ENCODE results near the gene CCDC93.

The CCDC93 gene

DNA sequence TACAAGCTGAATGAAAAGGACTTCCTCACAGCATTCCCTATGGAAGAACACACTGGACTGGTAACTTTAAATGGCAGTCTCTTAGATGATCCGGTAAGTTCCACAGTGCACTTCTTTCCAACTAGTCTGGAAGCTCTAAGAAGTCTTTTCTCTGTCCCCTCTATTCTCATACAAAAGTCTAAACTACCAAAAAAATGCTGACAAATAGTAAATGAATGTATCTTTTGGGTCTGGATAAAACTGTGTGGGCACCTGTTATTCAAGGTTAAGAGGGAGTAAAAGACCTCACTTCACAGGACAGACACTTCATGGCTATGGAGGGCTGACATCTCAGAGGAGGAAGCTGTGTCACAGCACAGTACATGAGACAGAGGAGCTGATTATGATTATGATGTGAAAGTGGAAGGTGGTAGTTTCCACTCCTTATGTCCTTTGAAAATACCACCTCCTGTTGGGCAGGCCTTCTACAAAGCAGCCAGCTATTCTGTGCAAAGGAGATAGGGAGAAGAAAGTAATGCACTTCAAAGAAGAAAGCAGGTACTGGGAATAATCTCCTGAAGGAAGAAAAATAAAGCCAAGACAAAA, 23.9 kb downstream of the CCDC93 start:
- DNase-seq (ENCODE audit: low spot score) = no peak

DNA sequence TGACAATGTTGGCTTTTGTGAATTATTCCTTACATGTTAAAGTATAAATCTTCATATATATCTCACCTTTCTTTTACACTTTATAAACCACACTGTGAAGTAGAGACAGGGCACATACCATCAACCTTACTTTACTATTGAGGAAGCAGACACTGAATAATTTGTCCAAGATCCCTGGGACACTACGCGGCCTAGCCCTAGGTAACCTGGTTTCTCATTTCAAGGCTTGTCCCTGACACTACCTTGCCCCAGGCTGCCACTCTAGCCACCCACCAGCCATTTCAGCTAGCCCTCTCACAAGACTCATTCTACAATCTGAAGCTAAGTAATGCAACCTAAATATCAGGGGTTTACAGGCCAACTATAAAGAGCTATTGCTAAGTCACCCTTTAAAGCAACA, 26.7 kb downstream of the CCDC93 start:
- DNase-seq (ENCODE audit: low spot score) = no peak

DNA sequence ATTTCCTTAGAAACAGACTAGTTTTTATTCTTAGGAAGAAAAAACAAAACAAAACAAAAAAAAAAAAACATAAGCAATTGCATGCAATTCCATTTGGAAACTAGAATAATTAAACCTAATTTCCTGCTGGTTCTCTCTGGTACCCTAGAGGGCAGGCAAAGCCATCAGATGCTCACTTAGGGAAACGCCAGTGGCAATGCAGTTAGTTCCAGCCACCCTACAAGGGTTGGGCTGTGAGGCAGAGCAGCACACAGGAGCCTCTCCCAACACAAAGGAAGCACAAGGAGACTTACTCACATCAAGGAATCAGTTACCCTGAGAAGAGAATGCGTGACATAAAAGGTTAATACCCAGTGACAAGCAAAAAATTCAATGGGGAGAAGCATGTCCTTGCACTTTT, 28.8 kb downstream of the CCDC93 start:
- DNase-seq (ENCODE audit: low spot score) = no peak

DNA sequence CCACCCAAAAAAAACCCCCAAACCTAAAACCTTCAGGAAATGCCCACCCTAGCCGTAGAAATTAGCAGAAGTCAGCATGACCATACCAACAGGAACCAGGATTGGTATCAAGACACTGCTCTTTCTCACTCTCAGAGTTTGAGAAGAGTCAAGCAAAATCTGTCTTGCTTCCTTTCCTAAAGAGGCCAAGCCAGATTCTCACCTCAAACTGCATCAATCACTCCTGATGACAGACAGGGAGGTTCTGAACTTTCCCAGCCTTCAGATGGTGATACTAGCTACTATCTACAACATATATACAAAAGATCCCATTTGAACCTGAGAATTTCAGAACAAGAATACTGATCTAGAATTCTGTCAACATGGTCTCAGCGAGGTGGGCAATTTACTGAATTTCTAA, 29.7 kb downstream of the CCDC93 start:
- DNase-seq (ENCODE audit: low spot score) = no peak

DNA sequence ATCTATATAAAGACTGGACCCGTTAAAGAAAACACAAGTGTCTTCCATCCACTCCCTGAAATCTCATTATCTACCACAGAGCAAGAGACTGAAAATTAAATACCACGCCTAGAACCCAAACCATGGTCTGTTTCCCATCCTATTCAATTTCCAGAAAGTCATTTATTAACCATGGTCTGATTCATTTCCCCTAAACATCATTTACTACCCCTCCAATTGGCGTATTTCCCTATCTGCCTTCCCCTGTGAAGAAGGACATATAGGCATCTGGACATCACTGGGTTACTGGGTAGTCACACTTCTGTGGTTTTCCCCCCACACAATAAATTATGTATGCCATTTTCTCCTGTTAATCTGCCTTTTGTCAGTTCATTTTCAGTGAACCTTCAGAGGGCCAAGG, 30.8 kb downstream of the CCDC93 start:
- DNase-seq (ENCODE audit: low spot score) = no peak

DNA sequence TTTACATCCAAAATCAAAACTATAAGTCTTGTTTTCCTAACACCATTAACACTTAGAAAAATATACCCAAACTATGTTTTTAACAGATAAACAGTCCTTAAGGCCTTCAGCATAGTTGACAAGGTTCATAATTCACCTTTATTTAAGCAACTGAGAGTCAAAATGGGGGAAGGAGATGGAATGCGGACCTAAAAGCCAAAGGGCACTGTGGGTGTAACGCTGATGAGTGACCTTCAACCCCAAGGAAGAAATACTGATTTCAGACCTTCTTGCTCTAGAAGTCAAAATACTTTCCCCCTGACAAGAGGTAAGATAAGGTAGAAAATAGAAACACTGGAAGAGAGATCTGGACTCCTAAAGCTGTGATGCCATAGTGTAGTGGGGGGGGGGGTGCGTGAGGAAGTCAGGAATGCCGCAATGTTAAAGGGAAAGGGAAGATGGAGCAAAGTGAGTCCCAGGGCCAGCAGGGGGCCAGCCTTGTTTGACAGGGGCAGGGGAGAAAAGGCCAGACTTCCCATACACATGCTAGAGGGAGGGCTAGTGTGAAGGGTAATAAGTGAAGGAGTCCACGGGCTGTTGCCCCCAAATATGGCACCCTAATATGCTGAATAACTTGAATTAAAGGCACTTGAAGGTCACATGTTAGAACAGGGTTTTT, 31.4 kb downstream of the CCDC93 start:
- no peak for DNase-seq (ENCODE audit: low spot score)

DNA sequence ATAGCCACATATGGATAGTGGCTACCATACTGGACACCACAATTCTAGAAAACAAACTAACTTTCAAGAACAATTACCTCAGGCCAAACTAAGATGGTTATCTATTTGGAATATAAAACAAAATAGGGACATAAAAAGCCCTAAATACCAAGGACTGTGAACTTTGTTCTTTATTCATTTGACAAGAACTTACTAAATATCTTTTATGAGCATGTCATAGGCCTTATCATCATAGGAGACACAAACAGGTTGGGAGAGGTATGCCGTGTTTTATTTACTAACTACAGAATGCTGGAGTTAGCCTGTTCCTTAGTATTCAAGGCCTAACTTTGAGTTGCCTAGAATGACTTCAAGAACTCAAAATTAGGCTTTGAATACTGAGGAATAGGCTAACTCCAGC, 32.1 kb downstream of the CCDC93 start:
- DNase-seq (ENCODE audit: low spot score) = no peak

DNA sequence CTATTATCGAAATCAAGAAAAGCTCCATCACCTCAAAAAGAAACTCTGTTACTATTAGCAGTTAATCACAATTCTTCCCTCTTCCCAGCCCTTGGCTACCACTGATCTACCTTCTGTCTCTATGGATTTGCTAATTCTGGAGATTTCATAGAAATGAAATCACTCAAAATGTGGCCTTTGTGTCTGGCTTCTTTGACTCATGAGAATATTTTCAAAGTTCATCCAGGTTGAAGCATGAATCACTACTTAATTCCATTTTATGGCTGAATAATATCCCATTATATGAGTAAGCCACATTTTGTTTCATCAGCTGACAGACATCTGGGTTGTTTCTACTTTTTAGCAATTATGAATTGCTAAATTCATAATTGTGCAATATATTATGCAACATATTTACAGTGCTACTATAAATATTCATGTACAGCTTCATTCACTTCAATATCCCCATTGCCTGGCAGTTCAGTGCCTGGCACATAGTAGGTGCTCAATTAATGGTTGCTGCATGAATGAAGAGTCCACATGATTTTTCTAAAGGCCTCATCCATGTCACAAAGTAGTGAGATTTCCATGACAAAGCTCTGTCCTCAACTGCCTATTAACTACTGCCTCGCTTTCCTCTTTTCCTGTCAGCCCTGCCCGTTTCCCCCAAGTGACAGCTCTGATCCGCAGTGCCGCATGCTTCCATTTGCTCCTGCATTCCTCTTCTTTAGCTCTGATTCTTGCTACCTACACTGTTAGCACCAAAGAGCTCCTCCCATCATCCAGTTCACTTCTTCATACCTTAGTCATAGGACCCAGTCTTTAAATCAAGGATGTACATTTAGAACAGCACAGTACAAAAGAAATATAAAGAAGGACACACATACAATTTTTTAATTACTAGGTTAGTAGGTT, 32.8 kb downstream of the CCDC93 start:
- DNase-seq (ENCODE audit: low spot score) = peak; percentile 86

DNA sequence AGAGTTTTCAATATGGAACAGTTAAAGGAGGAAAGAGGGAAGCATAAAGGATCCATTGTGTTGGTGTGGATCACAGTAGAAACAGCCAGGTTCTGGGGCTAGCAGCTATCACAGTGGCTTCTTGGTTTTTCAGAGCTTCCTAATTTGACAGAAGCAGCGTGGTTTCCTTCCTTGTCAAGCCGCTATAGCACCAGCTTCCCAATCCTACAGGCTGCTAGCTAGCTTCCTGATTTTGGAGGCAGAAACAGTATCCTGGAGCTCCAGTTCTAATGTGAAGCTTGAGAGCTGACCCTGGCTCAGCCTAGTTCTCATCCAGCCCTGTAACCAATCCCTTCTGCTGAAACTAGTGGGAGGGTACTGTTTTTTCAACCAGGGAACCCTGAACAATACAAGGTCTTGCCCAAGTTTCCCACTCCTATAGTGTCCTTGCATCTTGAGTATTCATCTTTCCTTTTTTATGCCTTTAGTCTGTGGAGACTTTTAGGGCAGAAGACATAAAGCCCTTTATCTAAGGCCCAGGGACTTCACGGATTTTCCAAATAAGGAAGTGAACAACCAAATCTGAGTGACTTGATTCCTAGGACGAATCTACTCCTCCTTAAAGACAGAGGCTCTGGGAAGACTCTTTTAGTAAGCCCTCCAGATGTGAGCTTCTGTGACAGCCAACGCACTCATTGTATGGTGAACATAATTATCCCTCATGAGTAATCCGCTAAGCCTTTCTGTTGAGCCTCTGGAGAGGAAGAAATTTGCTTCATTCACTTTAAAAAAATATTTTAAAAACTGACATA, 33.8 kb downstream of the CCDC93 start:
- DNase-seq (ENCODE audit: low spot score) = no peak

DNA sequence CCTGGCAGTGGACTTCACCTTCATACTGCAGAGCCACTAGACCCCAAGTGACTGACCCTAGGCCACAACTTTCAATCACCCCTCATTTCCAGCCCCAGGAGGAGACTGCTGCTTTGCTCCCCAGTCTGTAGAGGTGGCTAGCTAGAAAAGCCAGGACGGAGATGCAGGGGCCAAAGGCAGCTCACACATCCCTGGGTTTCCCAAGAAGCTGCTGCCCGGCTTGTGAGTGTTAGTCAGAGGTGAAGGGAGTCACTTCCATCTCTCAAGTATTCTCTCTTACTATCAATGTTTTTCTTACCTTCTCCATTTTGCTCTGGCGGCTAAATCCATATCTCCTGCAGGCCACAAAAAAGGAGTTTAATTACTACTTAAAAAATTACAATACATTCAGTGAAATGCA, 36.2 kb downstream of the CCDC93 start:
- DNase-seq (ENCODE audit: low spot score) = no peak

DNA sequence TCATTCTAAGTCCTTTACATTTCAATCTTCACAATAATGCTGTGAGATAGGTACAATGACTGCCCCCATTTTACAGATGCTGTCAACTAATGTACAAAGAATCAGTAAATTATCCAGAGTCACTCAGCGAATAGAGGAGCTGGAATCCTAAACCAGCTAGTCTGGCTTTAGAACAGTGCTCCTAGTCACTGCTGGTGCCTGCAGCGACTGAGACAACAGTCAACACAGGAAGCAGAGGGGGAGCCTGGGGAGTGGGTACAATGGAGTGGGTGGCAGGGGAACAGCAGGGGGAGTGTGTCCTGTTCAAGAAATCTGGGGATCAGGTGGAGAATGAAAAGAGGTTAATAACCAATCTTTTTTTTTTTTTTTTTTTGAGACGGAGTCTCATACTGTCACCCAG, 37.3 kb downstream of the CCDC93 start:
- DNase-seq (ENCODE audit: low spot score) = no peak

DNA sequence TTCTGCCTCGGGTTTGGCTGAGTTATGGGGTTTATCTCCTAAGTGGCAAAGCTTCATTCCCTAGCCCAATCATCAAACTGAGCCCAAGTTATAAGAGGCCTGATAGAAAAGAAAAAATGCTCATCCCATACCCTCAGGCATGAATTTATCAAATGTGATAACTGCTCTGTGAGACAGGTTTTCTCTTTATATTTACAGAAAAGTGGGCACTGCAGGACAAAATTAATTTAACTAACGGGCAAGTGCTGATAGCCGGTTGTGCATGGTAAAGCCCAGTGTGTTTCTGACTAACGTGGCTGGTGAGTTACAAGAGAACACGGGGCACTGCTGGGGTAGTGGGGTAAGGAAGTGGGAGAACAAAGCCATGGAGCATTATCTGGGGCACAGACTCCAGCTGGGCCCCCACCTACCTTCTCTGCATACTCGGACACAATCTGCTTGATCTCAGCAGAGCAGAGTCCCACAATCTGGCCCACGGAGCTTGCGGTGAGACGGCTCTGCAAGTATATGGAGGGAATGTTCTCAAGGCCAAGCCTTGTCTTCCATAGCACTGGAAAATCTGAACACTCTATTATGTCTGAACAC, 40.3 kb downstream of the CCDC93 start:
- DNase-seq (ENCODE audit: low spot score) = no peak

DNA sequence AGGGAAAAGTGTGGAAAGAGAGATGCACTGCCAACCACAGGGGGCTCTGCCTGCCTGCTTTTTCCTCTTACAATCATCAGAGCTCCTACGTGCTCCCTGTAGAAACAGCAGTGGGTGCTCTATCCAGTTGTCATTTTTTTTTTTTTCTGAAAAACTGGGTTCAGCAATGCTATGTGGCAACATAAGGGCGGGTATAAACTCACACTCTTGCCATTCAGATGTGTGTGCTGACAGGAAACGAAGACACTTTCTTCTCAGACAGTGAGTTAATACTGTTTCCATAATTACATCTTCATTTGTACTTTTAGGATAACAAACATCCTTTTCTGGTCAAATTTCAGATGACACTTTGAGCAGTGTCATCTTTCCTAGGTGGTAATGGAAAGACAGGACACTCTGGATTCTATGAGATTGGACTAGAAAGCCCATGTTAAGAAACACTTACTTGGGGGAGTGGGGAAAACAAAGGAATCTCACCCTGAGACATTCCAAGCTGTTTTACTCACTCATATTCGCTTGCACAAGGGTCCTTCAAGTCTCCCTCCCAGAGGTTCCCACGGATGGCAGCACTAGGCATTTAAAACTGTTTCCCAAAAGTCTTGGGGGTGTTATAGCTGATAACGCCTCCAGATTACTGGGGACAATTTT, 41.3 kb downstream of the CCDC93 start:
- DNase-seq (ENCODE audit: low spot score) = no peak

DNA sequence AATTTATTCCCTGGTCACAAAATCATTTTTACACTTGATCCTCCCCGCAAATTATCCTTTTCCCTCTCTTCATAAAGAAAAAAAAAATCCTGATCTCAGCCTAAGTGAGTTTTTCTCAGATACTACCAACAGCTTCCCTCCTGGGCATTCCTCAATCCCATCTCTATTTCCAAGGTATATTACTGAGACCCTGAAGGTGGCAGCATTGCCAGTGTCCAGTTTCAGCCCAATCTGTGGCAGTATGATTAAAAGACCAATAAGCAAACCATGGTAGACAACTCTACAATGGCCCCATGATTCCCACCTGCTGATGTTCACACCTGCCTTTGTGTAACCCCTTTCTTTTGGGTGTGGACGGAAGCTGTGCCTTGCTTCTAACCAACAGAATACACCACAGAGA, 45.1 kb downstream of the CCDC93 start:
- DNase-seq (ENCODE audit: low spot score) = no peak

DNA sequence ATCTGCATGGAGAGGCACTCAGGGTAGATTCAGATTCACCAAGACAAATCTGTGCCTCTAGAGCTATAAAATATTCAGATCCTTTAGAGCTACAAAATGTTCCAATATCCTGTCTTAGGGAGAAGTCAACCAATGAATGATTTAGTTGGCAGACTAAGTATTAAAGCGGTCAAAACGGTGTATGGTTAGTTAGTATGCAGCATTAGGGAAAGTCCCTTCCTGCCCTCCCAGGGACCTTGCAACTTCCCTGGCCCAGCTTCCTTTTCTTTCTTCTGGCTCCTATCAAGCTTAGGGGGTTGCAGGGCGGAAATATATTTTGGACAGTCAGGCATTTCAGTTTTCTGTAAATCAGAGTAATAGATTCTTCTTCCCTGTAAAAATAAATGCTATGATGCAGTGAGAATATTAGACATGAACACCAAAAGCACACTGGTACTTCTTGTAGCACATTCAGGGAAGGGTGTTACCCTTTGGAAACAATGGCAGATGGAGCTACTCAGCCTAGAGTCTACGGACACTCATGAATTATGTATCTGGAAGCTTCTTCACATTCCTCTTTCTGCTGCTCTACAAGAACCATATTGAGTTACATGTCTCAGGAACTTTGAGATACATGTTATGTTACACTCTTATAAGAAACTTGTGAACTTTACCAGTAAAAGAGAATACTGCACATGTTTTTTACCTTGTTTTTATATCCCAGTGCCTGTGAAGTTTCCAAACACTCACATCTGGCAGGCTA, 45.7 kb downstream of the CCDC93 start:
- DNase-seq (ENCODE audit: low spot score) = no peak

DNA sequence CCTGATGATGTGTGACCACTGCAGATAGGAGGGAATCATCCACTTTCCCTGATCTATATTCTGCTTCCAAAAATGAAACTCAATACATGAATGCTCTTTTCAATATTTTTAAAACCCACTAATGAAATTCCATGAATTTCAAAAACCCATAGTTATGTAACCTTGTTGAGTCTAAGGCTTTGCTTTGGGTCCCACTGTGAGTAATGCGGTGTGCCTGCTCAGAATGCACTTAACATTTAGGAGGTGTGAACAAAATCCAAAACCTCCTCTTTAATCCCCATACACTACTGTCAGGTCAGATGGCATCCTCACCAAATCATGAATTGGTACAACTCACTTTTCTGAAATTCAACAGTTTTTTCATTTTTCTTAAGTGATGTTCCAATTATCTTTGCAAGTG, 50.4 kb downstream of the CCDC93 start:
- DNase-seq (ENCODE audit: low spot score) = no peak

DNA sequence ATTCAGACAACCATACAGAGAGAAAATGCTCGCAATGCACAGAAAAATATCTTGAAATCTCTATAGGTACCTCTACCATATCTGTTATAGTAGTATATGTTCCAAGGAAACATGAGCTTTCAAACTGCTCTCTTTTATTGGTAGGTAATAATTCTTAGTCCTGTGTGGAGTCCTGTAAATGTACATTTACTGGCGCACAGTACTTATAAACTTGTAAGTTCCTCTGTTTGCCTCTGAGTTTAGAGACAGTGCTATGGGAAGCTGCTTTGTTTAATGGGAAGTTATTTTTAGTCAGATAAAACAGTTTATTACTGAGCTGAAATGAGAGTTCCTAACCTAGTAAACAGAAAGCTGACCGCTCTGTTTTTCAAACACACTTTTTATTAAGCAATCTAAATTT, 52.7 kb downstream of the CCDC93 start:
- DNase-seq (ENCODE audit: low spot score) = no peak

DNA sequence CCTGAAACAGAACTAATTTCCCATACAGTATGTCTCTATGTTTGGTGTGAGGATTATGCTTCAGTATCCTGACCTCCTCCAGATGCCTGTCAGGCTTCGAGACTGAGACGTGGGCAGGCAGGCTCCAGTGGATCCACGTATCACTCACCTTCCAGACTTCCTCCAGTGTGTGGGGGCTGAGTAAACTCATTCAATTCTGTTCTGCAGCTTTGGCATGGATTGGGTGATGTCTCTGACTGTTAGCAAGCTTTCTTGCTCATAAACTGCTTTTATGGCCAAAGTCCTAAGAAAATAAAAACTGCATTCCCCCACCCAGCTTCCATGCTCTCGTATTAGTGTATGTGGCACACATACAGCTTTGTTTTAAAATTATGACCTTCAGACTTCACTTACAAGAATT, 53.6 kb downstream of the CCDC93 start:
- no peak for DNase-seq (ENCODE audit: low spot score)

DNA sequence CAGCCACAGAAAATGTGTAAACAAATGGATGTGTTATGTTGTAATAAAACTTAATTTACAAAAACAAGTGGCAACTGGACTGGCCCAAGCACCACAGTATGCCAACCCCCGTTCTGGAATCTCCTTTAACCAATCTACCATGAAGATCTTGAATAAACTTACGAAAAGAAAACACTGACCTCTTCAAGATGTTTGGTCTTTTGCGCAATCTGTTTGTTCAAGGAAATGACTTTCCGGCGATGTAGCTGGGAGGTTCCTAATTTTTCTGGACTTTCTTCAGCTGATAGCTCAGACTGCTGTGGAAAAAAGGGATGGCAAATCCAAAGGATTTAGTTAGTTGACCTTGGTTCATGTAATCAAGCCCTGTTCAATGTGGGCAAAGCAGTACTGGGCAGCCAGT, 55.7 kb downstream of the CCDC93 start:
- DNase-seq (ENCODE audit: low spot score) = no peak

DNA sequence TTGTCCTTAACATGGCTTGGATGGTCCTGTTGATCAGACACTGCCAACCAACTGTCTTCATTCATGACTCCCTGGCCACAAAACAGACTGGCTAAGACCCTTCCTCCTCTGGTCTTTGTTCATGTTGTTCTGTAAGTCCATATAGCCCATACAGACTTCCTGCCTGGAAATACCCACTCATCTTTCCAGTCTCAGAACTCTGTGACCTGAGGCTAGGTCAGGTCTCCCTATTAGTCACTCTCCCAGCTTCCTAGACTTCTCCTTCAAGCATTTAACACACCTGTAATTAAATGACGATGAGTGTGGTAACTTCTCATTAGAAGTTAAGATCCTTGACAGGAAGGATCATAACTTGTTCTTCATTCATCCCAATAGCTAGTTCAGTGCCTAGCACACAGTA, 56.3 kb downstream of the CCDC93 start:
- no peak for DNase-seq (ENCODE audit: low spot score)
